ENCODE results near the gene MANBA.

The MANBA gene

GRCh38 chr4:102736636-102737549 is 23.9 kb downstream of the MANBA start:
- TF ChIP-seq SIN3A (IDR thresholded peaks at IDR 0.05; ENCODE audit: borderline replicate concordance, insufficient read depth, low read length), result no peak
- no peak for TF ChIP-seq POLR2AphosphoS5 (IDR thresholded peaks at IDR 0.05; ENCODE audit: low read depth, low read length)
- no peak for TF ChIP-seq TAF1 (IDR thresholded peaks at IDR 0.05; ENCODE audit: borderline replicate concordance, insufficient read depth, low read length)
- TF ChIP-seq FOXP2 (optimal IDR thresholded peaks at IDR 0.05; ENCODE audit: borderline replicate concordance, extremely low read depth, extremely low read length, insufficient read depth), result no peak

- TF ChIP-seq REST (IDR thresholded peaks at IDR 0.05; ENCODE audit: insufficient read depth in 1 of 2, low read depth in 2 of 2, low read length in 2 of 2), result no peak
- TF ChIP-seq POLR2AphosphoS5 (IDR thresholded peaks at IDR 0.05; ENCODE audit: low read depth, low read length), result no peak
- no peak for TF ChIP-seq FOXP2 (optimal IDR thresholded peaks at IDR 0.05; ENCODE audit: borderline replicate concordance, extremely low read depth, extremely low read length, insufficient read depth)
- TF ChIP-seq TAF1 (IDR thresholded peaks at IDR 0.05; ENCODE audit: borderline replicate concordance, insufficient read depth, low read length), result no peak
- no peak for TF ChIP-seq SIN3A (IDR thresholded peaks at IDR 0.05; ENCODE audit: borderline replicate concordance, insufficient read depth, low read length)
Measured at GRCh38 chr4:102735582-102735981, 25.2 kb downstream of the MANBA start.

GRCh38 chr4:102734591-102735385 is 26.0 kb downstream of the MANBA start:
- TF ChIP-seq POLR2AphosphoS5 (IDR thresholded peaks at IDR 0.05; ENCODE audit: low read depth, low read length) (no peak), FOXP2 (optimal IDR thresholded peaks at IDR 0.05; ENCODE audit: borderline replicate concordance, extremely low read depth, extremely low read length, insufficient read depth) (no peak), REST (IDR thresholded peaks at IDR 0.05; ENCODE audit: insufficient read depth in 1 of 2, low read depth in 2 of 2, low read length in 2 of 2) (no peak)

GRCh38 chr4:102734116-102734515 is 26.7 kb downstream of the MANBA start:
- TF ChIP-seq TAF1 (IDR thresholded peaks at IDR 0.05; ENCODE audit: borderline replicate concordance, insufficient read depth, low read length), result no peak
- no peak for TF ChIP-seq FOXP2 (optimal IDR thresholded peaks at IDR 0.05; ENCODE audit: borderline replicate concordance, extremely low read depth, extremely low read length, insufficient read depth)
- no peak for TF ChIP-seq REST (IDR thresholded peaks at IDR 0.05; ENCODE audit: insufficient read depth in 1 of 2, low read depth in 2 of 2, low read length in 2 of 2)
- no peak for TF ChIP-seq POLR2AphosphoS5 (IDR thresholded peaks at IDR 0.05; ENCODE audit: low read depth, low read length)
- no peak for TF ChIP-seq SIN3A (IDR thresholded peaks at IDR 0.05; ENCODE audit: borderline replicate concordance, insufficient read depth, low read length)

- no peak for TF ChIP-seq FOXP2 (optimal IDR thresholded peaks at IDR 0.05; ENCODE audit: borderline replicate concordance, extremely low read depth, extremely low read length, insufficient read depth)
- TF ChIP-seq SIN3A (IDR thresholded peaks at IDR 0.05; ENCODE audit: borderline replicate concordance, insufficient read depth, low read length), result no peak
Measured at GRCh38 chr4:102733084-102733483, 27.7 kb downstream of the MANBA start.

All from PFSK-1 (cell line).